ENCODE results near the gene SLC6A13.

DNA sequence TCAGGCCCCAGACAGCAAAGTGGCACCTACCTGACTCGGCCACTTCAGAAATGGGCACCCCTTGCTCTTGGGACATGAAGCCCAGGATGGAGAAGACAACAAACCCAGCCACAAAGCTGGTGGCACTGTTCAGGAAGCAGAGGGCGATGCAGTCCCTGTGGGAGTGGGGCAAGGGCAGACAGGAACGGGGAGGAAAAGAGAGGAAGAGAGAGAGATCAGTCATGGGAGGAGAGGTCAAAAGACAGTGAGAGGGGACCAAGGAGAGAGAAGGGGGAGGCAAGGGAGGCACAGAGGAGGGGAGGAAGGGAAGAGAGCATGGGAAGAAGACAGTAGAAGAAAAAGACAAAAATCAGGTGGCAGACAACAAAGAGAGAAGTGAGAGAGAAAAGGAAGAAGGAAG lies 65.3 kb downstream of the SLC6A13 start:
- TF ChIP-seq, protein P1, sequence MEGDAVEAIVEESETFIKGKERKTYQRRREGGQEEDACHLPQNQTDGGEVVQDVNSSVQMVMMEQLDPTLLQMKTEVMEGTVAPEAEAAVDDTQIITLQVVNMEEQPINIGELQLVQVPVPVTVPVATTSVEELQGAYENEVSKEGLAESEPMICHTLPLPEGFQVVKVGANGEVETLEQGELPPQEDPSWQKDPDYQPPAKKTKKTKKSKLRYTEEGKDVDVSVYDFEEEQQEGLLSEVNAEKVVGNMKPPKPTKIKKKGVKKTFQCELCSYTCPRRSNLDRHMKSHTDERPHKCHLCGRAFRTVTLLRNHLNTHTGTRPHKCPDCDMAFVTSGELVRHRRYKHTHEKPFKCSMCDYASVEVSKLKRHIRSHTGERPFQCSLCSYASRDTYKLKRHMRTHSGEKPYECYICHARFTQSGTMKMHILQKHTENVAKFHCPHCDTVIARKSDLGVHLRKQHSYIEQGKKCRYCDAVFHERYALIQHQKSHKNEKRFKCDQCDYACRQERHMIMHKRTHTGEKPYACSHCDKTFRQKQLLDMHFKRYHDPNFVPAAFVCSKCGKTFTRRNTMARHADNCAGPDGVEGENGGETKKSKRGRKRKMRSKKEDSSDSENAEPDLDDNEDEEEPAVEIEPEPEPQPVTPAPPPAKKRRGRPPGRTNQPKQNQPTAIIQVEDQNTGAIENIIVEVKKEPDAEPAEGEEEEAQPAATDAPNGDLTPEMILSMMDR (IDR thresholded peaks at IDR 0.05) = no peak
- TF ChIP-seq POLR2A (IDR thresholded peaks at IDR 0.05) = no peak

All from uterus (tissue), 2 donors.